GM12878 (cell line): ENCODE data around the gene ACHE. TPM values are rescaled to one million over a fixed set of nuclear protein-coding genes. Genes with fewer than 3 reads are reported as not detected.
A peak's percentile ranks its signal among the peaks of the same experiment; 100 is the strongest.

Source experiments
- ATAC-seq: fragments of 200-7000 bp; cut with Tn5 transposase; 3 replicates; pipeline ENCODE4 v1.9.1; 2020; ENCODE audit warnings: mild to moderate bottlenecking, moderate library complexity
- BruUV-seq: library from RNA; stranded (reverse); fragments of 400-500 nt; replicated peaks from 2 replicates; lab custom pipeline; 2021; lab: Mats Ljungman, UMichigan
- CTCF ChIA-PET: fragments of 300-600 bp; sonication (Branson Sonifier 250); formaldehyde crosslinking; extraction: SDS; loops from one replicate; lab custom pipeline; 2021; ENCODE audit warnings: inconsistent platforms; lab: Yijun Ruan, JAX
- POLR2A ChIA-PET: fragments of 350-600 bp; formaldehyde crosslinking; extraction: SDS; loops from one replicate; lab custom pipeline; 2021; ENCODE audit warnings: inconsistent platforms; lab: Charles Lee
- RAD21 ChIA-PET: fragments of 300-600 bp; sonication (Branson Sonifier 250); formaldehyde crosslinking; loops from one replicate; lab custom pipeline; 2023; ENCODE audit warnings: antibody characterized with exemption; ENCODE audit not compliant: unreplicated experiment; lab: Charles Lee
- SMC1A ChIA-PET: fragments of 300-600 bp; sonication (Branson Sonifier 250); formaldehyde crosslinking; loops from one replicate; lab custom pipeline; 2023; ENCODE audit not compliant: unreplicated experiment, uncharacterized antibody; lab: Charles Lee
- DNase-seq: peaks from one replicate; pipeline ENCODE4 v3.0.0-alpha.2; 2011; ENCODE audit warnings: low read depth, low spot score
- FAIRE-seq: peaks from 3 replicates; lab custom pipeline; 2011; peaks lifted over from hg19 to GRCh38; lab: Jason Lieb, UNC
- H2AFZ ChIP-seq: 2 replicates; pipeline ENCODE4 v1.6.0; 2011; ENCODE audit warnings: low read depth, low read length, control low read depth; ENCODE audit not compliant: control insufficient read depth
- H3K27ac ChIP-seq: 2 replicates; pipeline ENCODE4 v1.5.1; 2011; ENCODE audit warnings: control low read depth; ENCODE audit not compliant: control insufficient read depth, insufficient read depth
- H3K27me3 ChIP-seq, 2 experiments: replicated peaks in 1 of 2; 2 replicates each; pipeline versions ENCODE4 v1.6.0 to v1.6.1; 2011; ENCODE audit warnings: low read length in 1 of 2; ENCODE audit not compliant: control insufficient read depth in 2 of 2, insufficient read depth in 2 of 2
- H3K36me3 ChIP-seq, 2 experiments: 2 replicates each; pipeline ENCODE4 v1.5.1; 2011; ENCODE audit warnings: low read length in 1 of 2; ENCODE audit not compliant: control insufficient read depth in 2 of 2, insufficient read depth in 2 of 2
- H3K4me1 ChIP-seq: 2 replicates; pipeline ENCODE4 v1.6.1; 2011; ENCODE audit warnings: mild to moderate bottlenecking, low read length, moderate library complexity, mixed read lengths; ENCODE audit not compliant: control insufficient read depth, insufficient read depth
- H3K4me2 ChIP-seq: 2 replicates; pipeline ENCODE4 v1.6.0; 2011; ENCODE audit warnings: control low read depth; ENCODE audit not compliant: control insufficient read depth, insufficient read depth
- H3K4me3 ChIP-seq: fragments of 200-600 bp; sonication (generic); 2 replicates; pipeline ENCODE4 v1.5.1; 2016
- H3K79me2 ChIP-seq: 2 replicates; pipeline ENCODE4 v1.6.0; 2011; ENCODE audit warnings: low read length; ENCODE audit not compliant: control insufficient read depth, insufficient read depth
- H3K9ac ChIP-seq: 2 replicates; pipeline ENCODE4 v1.8.0; 2011; ENCODE audit warnings: low read length, control low read depth, mixed read lengths; ENCODE audit not compliant: control insufficient read depth, insufficient read depth
- H3K9me3 ChIP-seq: replicated peaks from 3 replicates; pipeline ENCODE4 v1.5.1; 2011; ENCODE audit warnings: mild to moderate bottlenecking, low read length; ENCODE audit not compliant: control insufficient read depth, insufficient read depth
- H4K20me1 ChIP-seq: 2 replicates; pipeline ENCODE4 v1.6.0; 2011; ENCODE audit not compliant: control insufficient read depth, insufficient read depth
- BACH1 ChIP-seq: fragments of 450-650 bp; IDR thresholded peaks from 2 replicates; pipeline ENCODE4 v1.6.1; 2017; ENCODE audit warnings: mild to moderate bottlenecking, borderline replicate concordance
- BMI1 ChIP-seq: fragments of 450-650 bp; IDR thresholded peaks from 2 replicates; pipeline ENCODE4 v1.6.1; 2016; ENCODE audit warnings: mild to moderate bottlenecking, moderate library complexity, borderline replicate concordance
- JUND ChIP-seq: IDR thresholded peaks from 2 replicates; pipeline ENCODE4 v1.6.1; 2012; ENCODE audit warnings: low read depth, mild to moderate bottlenecking, low read length, improper control_type of control experiment, moderate library complexity
- NFXL1 ChIP-seq: fragments of 450-650 bp; IDR thresholded peaks from 2 replicates; pipeline ENCODE4 v1.6.1; 2017; ENCODE audit warnings: antibody characterized with exemption, mild to moderate bottlenecking, borderline replicate concordance
- NRF1 ChIP-seq: conservative IDR thresholded peaks from 2 replicates; pipeline ENCODE4 v1.6.1; 2011; ENCODE audit warnings: mild to moderate bottlenecking, low read depth, low read length, improper control_type of control experiment
- RFX5 ChIP-seq: IDR thresholded peaks from 2 replicates; pipeline ENCODE4 v1.6.1; 2011; ENCODE audit warnings: low read depth, low read length, improper control_type of control experiment
- SIX5 ChIP-seq: IDR thresholded peaks from 2 replicates; pipeline ENCODE4 v1.6.1; 2011; ENCODE audit warnings: mild to moderate bottlenecking, low read depth, low read length, moderate library complexity; ENCODE audit not compliant: severe bottlenecking
- SMC3 ChIP-seq: IDR thresholded peaks from 2 replicates; pipeline ENCODE4 v1.6.1; 2011; ENCODE audit warnings: low read length, improper control_type of control experiment, borderline replicate concordance
- STAT3 ChIP-seq: IDR thresholded peaks from 2 replicates; pipeline ENCODE4 v1.6.1; 2011; ENCODE audit warnings: low read depth, low read length, improper control_type of control experiment
- TCF3 ChIP-seq: IDR thresholded peaks from 2 replicates; pipeline ENCODE4 v1.6.1; 2012; ENCODE audit warnings: low read depth, mild to moderate bottlenecking, low read length, borderline replicate concordance; ENCODE audit not compliant: insufficient read depth
- WGBS: methylation state at CpG from one replicate; pipeline ENCODE4 v1.1.6; 2016; ENCODE audit warnings: low lambda C conversion rate; ENCODE audit not compliant: insufficient replicate concordance, insufficient coverage; ENCODE audit errors: missing lambda C conversion rate; 5-methylcytosine and 5-hydroxymethylcytosine counted together
- in situ Hi-C: fragments of 300-500 bp; cut with MboI; formaldehyde crosslinking; loops from 9 replicates; pipeline ENCODE4 v1.14.3; 2018; ENCODE audit warnings: mixed read lengths
- intact Hi-C: fragments of 100-400 bp; cut with micrococcal nuclease; formaldehyde crosslinking; loops from one replicate; pipeline ENCODE4 v1.14.2; 2022; ENCODE audit not compliant: unreplicated experiment
- polyA plus RNA-seq, 11 experiments: library from polyadenylated mRNA; depleted of rRNA in 4 of 11; unstranded in 6 of 11; stranded (reverse) in 5 of 11; fragments of >200 nt; fragmentation: Nextera tagmentation in 4 of 11; fragmentation: Illumina TruSeq in 1 of 11; extraction: Ambion mirVana in 4 of 11; extraction: Trizol in 1 of 11; gene quantifications; 1 replicate in 1 of 11; 2 replicates in 10 of 11; pipeline versions ENCODE4 v1.2.1 to v1.2.3, GENCODE V29; 2011 to 2016; ENCODE audit warnings: inconsistent platforms in 2 of 11, missing spikeins in 2 of 11, low read depth in 1 of 11
- total RNA-seq, 4 experiments: library from RNA; depleted of rRNA in 3 of 4; stranded (reverse); fragments of >200 nt in 3 of 4; fragmentation: Illumina TruSeq in 1 of 4; extraction: Trizol in 1 of 4; gene quantifications; 2 replicates each; pipeline versions ENCODE4 v1.2.1 to v1.2.3, GENCODE V29; 2013 to 2021
- TF ChIP-seq, protein P1 (sequence below): fragments of 150-350 bp; IDR thresholded peaks from 2 replicates; pipeline ENCODE4 v1.6.1; 2014; ENCODE audit warnings: mild to moderate bottlenecking, low read depth, low read length
- TF ChIP-seq, protein P2 (sequence below): fragments of 450-650 bp; IDR thresholded peaks from 2 replicates; pipeline ENCODE4 v1.6.1; 2017; ENCODE audit warnings: low read depth, mild to moderate bottlenecking, moderate library complexity
- TF ChIP-seq, protein P3 (sequence below): fragments of 450-650 bp; IDR thresholded peaks from 2 replicates; pipeline ENCODE4 v1.6.1; 2017; ENCODE audit warnings: borderline replicate concordance

The ACHE gene
- total and polyA plus RNA-seq, 10 of the 15 experiments (the other 5 are each of a cell fraction or from before 2014, with no cell fraction given), result 0.07 to 5.1 (median 2.3) TPM; not detected in 1

DNA sequence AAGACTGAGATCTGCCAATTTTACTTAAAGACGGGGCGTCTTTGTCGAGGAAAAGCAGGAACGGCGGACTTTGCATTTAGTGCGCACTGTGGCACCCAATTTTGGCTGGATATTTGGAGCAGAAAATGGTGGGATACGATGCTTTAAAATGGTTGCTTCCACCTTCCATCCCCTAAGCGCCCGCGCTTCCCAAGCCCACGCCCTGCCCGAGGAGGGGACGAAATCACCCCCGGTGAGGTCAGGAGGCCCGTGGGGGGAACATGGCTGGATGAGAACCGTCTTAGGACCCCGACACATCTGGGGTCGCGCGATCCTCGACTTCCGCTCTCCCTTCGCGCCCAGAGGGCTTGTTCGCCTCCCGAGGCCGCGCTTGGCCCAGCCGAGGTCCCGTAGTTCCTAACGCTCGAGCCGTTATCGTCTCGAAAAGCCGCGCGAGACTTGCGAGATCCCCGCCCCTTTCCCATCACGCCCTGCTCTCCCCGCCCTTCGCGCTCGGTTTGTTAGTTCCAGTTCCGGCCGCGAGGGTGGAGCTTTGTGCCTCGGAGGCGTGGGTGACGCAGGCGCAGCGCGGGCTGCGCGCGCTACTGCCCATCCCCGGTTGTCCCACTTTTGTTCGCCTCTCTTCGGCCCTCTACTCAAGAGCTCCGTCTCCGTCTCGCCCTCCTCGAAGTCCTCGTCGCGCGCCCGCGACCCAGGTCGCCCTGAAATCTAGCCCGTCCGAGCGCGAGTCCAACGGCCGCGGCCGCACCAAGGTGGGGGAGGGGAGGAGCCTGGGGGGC is 20.9 kb downstream of the ACHE start, which contains the start of gene SRRT:
Gene SRRT (plus strand): TSS at position 527 of the 779 bp plus-strand sequence. CDS start 488 bp downstream, outside the sequence.
- ATAC-seq, result peak; percentile 96
- peaks cover 2 to 23% of the 10 kb centered on the region in 2 experiments; a peak in 3 of 4 replicates for H3K36me3 ChIP-seq
- H3K9ac ChIP-seq, result peak within 1 kb of the TSS; percentile 98
- H4K20me1 ChIP-seq, result 0 out of 2 replicates have a peak, but pooled peaks cover 3% of the 10 kb centered on the region
- ChIA-PET RAD21 (interaction anchor here (0.7 to 2.6 kb wide), 10 partner anchors 12 to 408 kb away, joined by 3 to 21 read pairs (median 4); partner anchors contain the start of genes POP7, SLC12A9 and UFSP1), CTCF (interaction anchor here (1.0 to 1.6 kb wide), 5 partner anchors 10 to 169 kb away, joined by 3 to 8 read pairs (median 4); partner anchors contain the start of genes POP7 and UFSP1), POLR2A (interaction anchor here (0.7 to 7.0 kb wide), 14 partner anchors 13 to 1370 kb away, joined by 3 to 131 read pairs (median 4); partner anchors contain the start of genes MOSPD3, POP7, SLC12A9 and UFSP1), SMC1A (interaction anchor here (0.9 to 1.8 kb wide), 4 partner anchors 8 to 74 kb away, joined by 3 to 6 read pairs (median 4); partner anchors contain the start of genes SLC12A9, TRIP6 and UFSP1)
- peak within 1 kb of the TSS; percentile 99 for H3K4me2 ChIP-seq
- no peaks in the 10 kb centered on the region for H3K27me3 ChIP-seq
- H3K4me1 ChIP-seq, result peaks cover 6% of the 10 kb centered on the region; the same call in 1 of the 2 replicates
- WGBS, result 12% methylated on average over 63 of the region's 79 CpGs
- intact Hi-C loops (loop anchor here (1.0 kb wide), 1 partner anchor 15 kb away; the partner anchor contains the start of gene UFSP1), in situ Hi-C loops (no loop called here)
- BruUV-seq, result TSS peak; percentile 99
- no peaks in the 10 kb centered on the region; the same call in 2 of the 3 replicates for H3K9me3 ChIP-seq
- H2AFZ ChIP-seq, result peak within 1 kb of the TSS; percentile 75
- H3K79me2 ChIP-seq, result peaks cover 59% of the 10 kb centered on the region
- H3K27ac ChIP-seq, result peak within 1 kb of the TSS; percentile 98
- peak; percentile 89 for FAIRE-seq
- H3K4me3 ChIP-seq, result peak within 1 kb of the TSS; percentile 99
- DNase-seq, result peak; percentile 93
- peak; percentile 44 for TF ChIP-seq SIX5
- TF ChIP-seq, protein P1, sequence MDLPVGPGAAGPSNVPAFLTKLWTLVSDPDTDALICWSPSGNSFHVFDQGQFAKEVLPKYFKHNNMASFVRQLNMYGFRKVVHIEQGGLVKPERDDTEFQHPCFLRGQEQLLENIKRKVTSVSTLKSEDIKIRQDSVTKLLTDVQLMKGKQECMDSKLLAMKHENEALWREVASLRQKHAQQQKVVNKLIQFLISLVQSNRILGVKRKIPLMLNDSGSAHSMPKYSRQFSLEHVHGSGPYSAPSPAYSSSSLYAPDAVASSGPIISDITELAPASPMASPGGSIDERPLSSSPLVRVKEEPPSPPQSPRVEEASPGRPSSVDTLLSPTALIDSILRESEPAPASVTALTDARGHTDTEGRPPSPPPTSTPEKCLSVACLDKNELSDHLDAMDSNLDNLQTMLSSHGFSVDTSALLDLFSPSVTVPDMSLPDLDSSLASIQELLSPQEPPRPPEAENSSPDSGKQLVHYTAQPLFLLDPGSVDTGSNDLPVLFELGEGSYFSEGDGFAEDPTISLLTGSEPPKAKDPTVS, result no peak
- peak; percentile 62; the same call in 1 of the 2 replicates for TF ChIP-seq BACH1
- TF ChIP-seq, protein P2, sequence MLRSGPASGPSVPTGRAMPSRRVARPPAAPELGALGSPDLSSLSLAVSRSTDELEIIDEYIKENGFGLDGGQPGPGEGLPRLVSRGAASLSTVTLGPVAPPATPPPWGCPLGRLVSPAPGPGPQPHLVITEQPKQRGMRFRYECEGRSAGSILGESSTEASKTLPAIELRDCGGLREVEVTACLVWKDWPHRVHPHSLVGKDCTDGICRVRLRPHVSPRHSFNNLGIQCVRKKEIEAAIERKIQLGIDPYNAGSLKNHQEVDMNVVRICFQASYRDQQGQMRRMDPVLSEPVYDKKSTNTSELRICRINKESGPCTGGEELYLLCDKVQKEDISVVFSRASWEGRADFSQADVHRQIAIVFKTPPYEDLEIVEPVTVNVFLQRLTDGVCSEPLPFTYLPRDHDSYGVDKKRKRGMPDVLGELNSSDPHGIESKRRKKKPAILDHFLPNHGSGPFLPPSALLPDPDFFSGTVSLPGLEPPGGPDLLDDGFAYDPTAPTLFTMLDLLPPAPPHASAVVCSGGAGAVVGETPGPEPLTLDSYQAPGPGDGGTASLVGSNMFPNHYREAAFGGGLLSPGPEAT, result peak; percentile 99
- no peak for TF ChIP-seq STAT3
- TF ChIP-seq NRF1, result peak; percentile 91
- TF ChIP-seq NFXL1, result no peak
- TF ChIP-seq SMC3, result no peak
- TF ChIP-seq, protein P3, sequence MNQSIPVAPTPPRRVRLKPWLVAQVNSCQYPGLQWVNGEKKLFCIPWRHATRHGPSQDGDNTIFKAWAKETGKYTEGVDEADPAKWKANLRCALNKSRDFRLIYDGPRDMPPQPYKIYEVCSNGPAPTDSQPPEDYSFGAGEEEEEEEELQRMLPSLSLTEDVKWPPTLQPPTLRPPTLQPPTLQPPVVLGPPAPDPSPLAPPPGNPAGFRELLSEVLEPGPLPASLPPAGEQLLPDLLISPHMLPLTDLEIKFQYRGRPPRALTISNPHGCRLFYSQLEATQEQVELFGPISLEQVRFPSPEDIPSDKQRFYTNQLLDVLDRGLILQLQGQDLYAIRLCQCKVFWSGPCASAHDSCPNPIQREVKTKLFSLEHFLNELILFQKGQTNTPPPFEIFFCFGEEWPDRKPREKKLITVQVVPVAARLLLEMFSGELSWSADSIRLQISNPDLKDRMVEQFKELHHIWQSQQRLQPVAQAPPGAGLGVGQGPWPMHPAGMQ, result peak; percentile 71
- TF ChIP-seq RFX5, result no peak
- no peak for TF ChIP-seq JUND
- no peak for TF ChIP-seq BMI1
- peak; percentile 23; the same call in 1 of the 2 replicates for TF ChIP-seq TCF3
